Spleen (tissue), 11 donors: Measurements from ENCODE around the gene ADAM23. TPM values are rescaled to one million over a fixed set of nuclear protein-coding genes. Genes with fewer than 3 reads are reported as not detected.

Experiments used
- DNase-seq: peaks from one replicate; pipeline ENCODE4 v3.0.0-alpha.2; 2020
- H3K27ac ChIP-seq, 8 donors: fragments of 200-600 bp; sonication (generic) in 7 of 8; 1 replicate in 4 of 8; 2 replicates in 4 of 8; pipeline versions ENCODE4 v1.5.0 to v1.8.0; 2016 to 2021; ENCODE audit warnings: inconsistent platforms in 4 of 8, mild to moderate bottlenecking in 4 of 8, moderate library complexity in 1 of 8
- H3K27me3 ChIP-seq, 7 donors: fragments of 200-600 bp; sonication (generic) in 6 of 7; replicated peaks in 1 of 7; 1 replicate in 4 of 7; 2 replicates in 3 of 7; pipeline versions ENCODE4 v1.5.0 to v1.8.0; 2016 to 2021; ENCODE audit warnings: inconsistent platforms in 3 of 7, mild to moderate bottlenecking in 1 of 7
- H3K36me3 ChIP-seq, 6 donors: fragments of 200-600 bp; sonication (generic) in 5 of 6; 1 replicate in 4 of 6; 2 replicates in 2 of 6; pipeline versions ENCODE4 v1.5.0 to v1.8.0; 2016 to 2021; ENCODE audit warnings: inconsistent platforms in 2 of 6
- H3K4me1 ChIP-seq, 6 donors: fragments of 200-600 bp; sonication (generic) in 5 of 6; 1 replicate in 3 of 6; 2 replicates in 3 of 6; pipeline versions ENCODE4 v1.5.0 to v1.8.0; 2016 to 2021; ENCODE audit warnings: inconsistent platforms in 3 of 6
- H3K4me3 ChIP-seq, 8 donors: fragments of 200-600 bp; sonication (generic) in 7 of 8; 1 replicate in 4 of 8; 2 replicates in 4 of 8; pipeline versions ENCODE4 v1.5.0 to v1.8.0; 2016 to 2021; ENCODE audit warnings: inconsistent platforms in 4 of 8, mild to moderate bottlenecking in 4 of 8, moderate library complexity in 2 of 8
- H3K9me3 ChIP-seq, 8 donors: fragments of 200-600 bp; sonication (generic) in 7 of 8; 1 replicate in 4 of 8; 2 replicates in 4 of 8; pipeline versions ENCODE4 v1.5.0 to v1.8.0; 2016 to 2021; ENCODE audit warnings: inconsistent platforms in 4 of 8
- CTCF ChIP-seq, 11 experiments: fragments of 200-600 bp in 7 of 11; fragments of 450-650 bp in 4 of 11; sonication (generic) in 4 of 11; IDR thresholded peaks in 8 of 11; conservative IDR thresholded peaks in 3 of 11; 1 replicate in 7 of 11; 2 replicates in 4 of 11; pipeline versions ENCODE4 v1.4.0 to v1.8.0; 2016 to 2021; ENCODE audit warnings: antibody characterized with exemption in 11 of 11, inconsistent platforms in 4 of 11, mild to moderate bottlenecking in 1 of 11
- POLR2A ChIP-seq, 3 donors: fragments of 450-650 bp; IDR thresholded peaks; one replicate each; pipeline ENCODE4 v1.5.1; 2017; ENCODE audit warnings: antibody characterized with exemption in 3 of 3, mild to moderate bottlenecking in 1 of 3
- POLR2AphosphoS5 ChIP-seq, 3 donors: sonication (generic); formaldehyde crosslinking; IDR thresholded peaks; one replicate each; pipeline ENCODE4 v1.5.1; 2017; ENCODE audit warnings: antibody characterized with exemption in 3 of 3
- WGBS, 5 donors: extraction: QIAGEN DNeasy Blood & Tissue Kit in 3 of 5; methylation state at CpG; one replicate each; pipeline versions ENCODE4 v1.1.5 to v1.1.7; 2013 to 2018; 5-methylcytosine and 5-hydroxymethylcytosine counted together
- intact Hi-C: fragments of 100-400 bp; cut with DNase I; formaldehyde crosslinking; loops from one replicate; pipeline ENCODE4 v1.15.0; 2023; ENCODE audit warnings: low total_unique reads
- polyA plus RNA-seq, 3 donors: library from polyadenylated mRNA; stranded (reverse); fragments of 200-250 nt; gene quantifications; one replicate each; pipeline ENCODE4 v1.2.1, GENCODE V29; 2013
- total RNA-seq, 7 donors: library from RNA; depleted of rRNA in 3 of 7; stranded (reverse); fragments of >200 nt in 3 of 7; fragmentation: NEBNext Ultra II Directional in 4 of 7; extraction: Animal tissue kit (Norgen Biotek cat#: 25700) in 4 of 7; gene quantifications; one replicate each; pipeline versions ENCODE4 v1.1.0 to v1.2.1, GENCODE V29; 2016 to 2021
- donor health status: healthy with polysubstance abuse.
- donor health status: DM: no; HTN: no; CAD: no; lungs with moderate emphysema.
- donor health status: DM: no; HTN: no; CAD: no.
- donor health status: Bipolar disorder and iron deficiency.
- donor health status: healthy.
- donor health status: DM: no; HTN: no; CAD: no.
- donor health status: DM: yes; HTN: yes; CAD: no.

Gene ADAM23
- total and polyA plus RNA-seq, 10 donors = 0.32 to 2.2 (median 0.86) TPM

- WGBS, 5 donors = 49 to 75% (median 67%) methylated on average over 1 of the region's 1 CpG
These were observed 72.2 kb downstream of the ADAM23 start for GRCh38 chr2:206515580-206515979.

GRCh38 chr2:206518997-206519396 lies 75.7 kb downstream of the ADAM23 start:
- DNase-seq = no peak
- TF ChIP-seq CTCF (IDR thresholded peaks at IDR 0.05 in 8 of 11, conservative IDR thresholded peaks at IDR 0.05 in 3 of 11) (no peak), POLR2AphosphoS5 (IDR thresholded peaks at IDR 0.05) (no peak), POLR2A (IDR thresholded peaks at IDR 0.05) (no peak)
- no peaks in the 10 kb centered on the region for H3K36me3 ChIP-seq
- H3K27ac ChIP-seq = no peak overlapping the region
- no peaks in the 10 kb centered on the region for H3K27me3 ChIP-seq
- intact Hi-C loops = no loop called here
- no peaks in the 10 kb centered on the region for H3K4me1 ChIP-seq
- H3K9me3 ChIP-seq = no peaks in the 10 kb centered on the region
- H3K4me3 ChIP-seq = no peak overlapping the region
- 62 to 90% (median 83%) methylated on average over 2 of the region's 2 CpGs for WGBS, 5 donors

More at GRCh38 chr2:206515580-206515979, 72.2 kb downstream of the ADAM23 start:
- H3K4me1 ChIP-seq = no peaks in the 10 kb centered on the region
- H3K27ac ChIP-seq = no peak overlapping the region
- peaks cover 0 to 3% (median 0%) of the 10 kb centered on the region in 7 donors for H3K27me3 ChIP-seq
- intact Hi-C loops = no loop called here
- no peak for TF ChIP-seq CTCF (IDR thresholded peaks at IDR 0.05 in 8 of 11, conservative IDR thresholded peaks at IDR 0.05 in 3 of 11)
- no peak for TF ChIP-seq POLR2AphosphoS5 (IDR thresholded peaks at IDR 0.05)
- TF ChIP-seq POLR2A (IDR thresholded peaks at IDR 0.05) = no peak
- H3K9me3 ChIP-seq = no peaks in the 10 kb centered on the region
- H3K36me3 ChIP-seq = no peaks in the 10 kb centered on the region
- no peak for DNase-seq
- no peak overlapping the region for H3K4me3 ChIP-seq

GRCh38 chr2:206520450-206520849 lies 77.1 kb downstream of the ADAM23 start:
- Histone ChIP-seq H3K27ac (no peak overlapping the region), H3K4me3 (no peak overlapping the region), H3K36me3 (no peaks in the 10 kb centered on the region), H3K4me1 (no peaks in the 10 kb centered on the region), H3K27me3 (no peaks in the 10 kb centered on the region), H3K9me3 (no peaks in the 10 kb centered on the region)
- intact Hi-C loops = no loop called here
- no peak for DNase-seq
- TF ChIP-seq CTCF (IDR thresholded peaks at IDR 0.05 in 8 of 11, conservative IDR thresholded peaks at IDR 0.05 in 3 of 11) = no peak
- WGBS, 5 donors = 80 to 91% (median 89%) methylated on average over 3 of the region's 3 CpGs

GRCh38 chr2:206521115-206521514 lies 77.8 kb downstream of the ADAM23 start:
- 34 to 46% (median 37%) methylated on average over 3 of the region's 3 CpGs for WGBS, 5 donors
- H3K4me1 ChIP-seq = no peaks in the 10 kb centered on the region

More at GRCh38 chr2:206521115-206521514, 77.8 kb downstream of the ADAM23 start:
- H3K27ac ChIP-seq = no peak overlapping the region
- no peaks in the 10 kb centered on the region for H3K36me3 ChIP-seq
- TF ChIP-seq POLR2A (IDR thresholded peaks at IDR 0.05) (no peak), CTCF (IDR thresholded peaks at IDR 0.05 in 8 of 11, conservative IDR thresholded peaks at IDR 0.05 in 3 of 11) (no peak), POLR2AphosphoS5 (IDR thresholded peaks at IDR 0.05) (no peak)
- intact Hi-C loops = no loop called here
- no peak for DNase-seq
- no peak overlapping the region for H3K4me3 ChIP-seq
- H3K9me3 ChIP-seq = no peaks in the 10 kb centered on the region
- no peaks in the 10 kb centered on the region for H3K27me3 ChIP-seq
